Endothelial cell of umbilical vein (primary cell): ENCODE measurements around the gene ACSBG1. TPM values are rescaled to one million over a fixed set of nuclear protein-coding genes. Genes with fewer than 3 reads are reported as not detected.

Experiments used
- BruUV-seq: library from RNA; stranded (reverse); fragments of 400-500 nt; replicated peaks from 2 replicates; lab custom pipeline; 2021; lab: Mats Ljungman, UMichigan
- CTCF ChIA-PET: fragments of 300-600, 350-600 bp; sonication (Branson Sonifier 250); formaldehyde crosslinking; loops from one replicate; lab custom pipeline; 2021; ENCODE audit warnings: antibody characterized with exemption, inconsistent platforms; lab: Charles Lee
- POLR2A ChIA-PET: fragments of 300-600, 350-600 bp; sonication (Branson Sonifier 250); formaldehyde crosslinking; loops from one replicate; lab custom pipeline; 2021; ENCODE audit warnings: antibody characterized with exemption, inconsistent platforms; lab: Charles Lee
- DNase-seq: peaks from one replicate; pipeline ENCODE4 v3.0.0-alpha.2; 2011; ENCODE audit warnings: low read depth, low spot score
- FAIRE-seq: peaks from 2 replicates; lab custom pipeline; 2011; peaks lifted over from hg19 to GRCh38; lab: Jason Lieb, UNC
- H2AFZ ChIP-seq: 2 replicates; pipeline ENCODE4 v1.6.0; 2012; ENCODE audit warnings: low read depth, low read length, control low read depth, inconsistent platforms
- H3K27ac ChIP-seq: 2 replicates; pipeline ENCODE4 v1.5.1; 2011; ENCODE audit warnings: low read depth, mild to moderate bottlenecking, control low read depth, low read length, moderate library complexity; ENCODE audit not compliant: insufficient read depth
- H3K27me3 ChIP-seq, 2 experiments: 2 replicates each; pipeline versions ENCODE4 v1.6.0 to v1.6.1; 2011; ENCODE audit warnings: low read length in 2 of 2, mixed read lengths in 1 of 2; ENCODE audit not compliant: control insufficient read depth in 2 of 2, insufficient read depth in 2 of 2
- H3K36me3 ChIP-seq, 2 experiments: 2 replicates in 1 of 2; 3 replicates in 1 of 2; pipeline ENCODE4 v1.5.1; 2011; ENCODE audit warnings: low read length in 2 of 2, mild to moderate bottlenecking in 1 of 2, moderate library complexity in 1 of 2; ENCODE audit not compliant: control insufficient read depth in 2 of 2, insufficient read depth in 2 of 2; ENCODE audit errors: extremely low read depth in 1 of 2
- H3K4me1 ChIP-seq: 3 replicates; pipeline ENCODE4 v1.5.1; 2011; ENCODE audit warnings: mild to moderate bottlenecking, low read length; ENCODE audit not compliant: control insufficient read depth, insufficient read depth; ENCODE audit errors: extremely low read depth
- H3K4me2 ChIP-seq: 2 replicates; pipeline ENCODE4 v1.6.1; 2011; ENCODE audit warnings: low read length, control low read depth, mixed read lengths; ENCODE audit not compliant: insufficient read depth
- H3K4me3 ChIP-seq, 3 experiments: fragments of 200-600 bp in 1 of 3; sonication (generic), shearing (Covaris generic) in 1 of 3; replicated peaks in 1 of 3; 2 replicates each; pipeline ENCODE4 v1.5.1; 2011 to 2016; ENCODE audit warnings: control low read depth in 3 of 3, low read length in 3 of 3, mild to moderate bottlenecking in 2 of 3, inconsistent platforms in 1 of 3, low read depth in 1 of 3, moderate library complexity in 1 of 3; ENCODE audit not compliant: insufficient read depth in 1 of 3
- H3K79me2 ChIP-seq: 2 replicates; pipeline ENCODE4 v1.6.0; 2012; ENCODE audit warnings: low read length, inconsistent platforms; ENCODE audit not compliant: control insufficient read depth, insufficient read depth
- H3K9ac ChIP-seq: replicated peaks from 2 replicates; pipeline ENCODE3; 2011; ENCODE audit warnings: low read length, control low read depth; ENCODE audit not compliant: insufficient read depth; ENCODE audit errors: extremely low read depth
- H3K9me1 ChIP-seq: replicated peaks from 3 replicates; pipeline ENCODE4 v1.6.0; 2011; ENCODE audit warnings: mild to moderate bottlenecking, low read length; ENCODE audit not compliant: control insufficient read depth, insufficient read depth; ENCODE audit errors: extremely low read depth
- H3K9me3 ChIP-seq: replicated peaks from 2 replicates; pipeline ENCODE4 v1.5.1; 2012; ENCODE audit warnings: low read length, inconsistent platforms; ENCODE audit not compliant: control insufficient read depth, insufficient read depth
- H4K20me1 ChIP-seq: replicated peaks from 2 replicates; pipeline ENCODE3; 2011; ENCODE audit warnings: mild to moderate bottlenecking, low read length; ENCODE audit not compliant: control insufficient read depth, insufficient read depth; ENCODE audit errors: extremely low read depth
- CTCF ChIP-seq, 2 donors: IDR thresholded peaks; 1 replicate in 1 of 2; 2 replicates in 1 of 2; pipeline ENCODE4 v1.5.1; 2011; ENCODE audit warnings: low read length in 2 of 2, mild to moderate bottlenecking in 2 of 2, moderate library complexity in 2 of 2, control low read depth in 1 of 2, inconsistent platforms in 1 of 2, low read depth in 1 of 2; ENCODE audit not compliant: insufficient read depth in 1 of 2; ENCODE audit errors: extremely low read depth in 1 of 2
- FOS ChIP-seq: IDR thresholded peaks from 2 replicates; pipeline ENCODE4 v1.6.1; 2011; ENCODE audit warnings: mild to moderate bottlenecking, low read length, moderate library complexity, borderline replicate concordance; ENCODE audit not compliant: insufficient read depth
- GATA2 ChIP-seq: IDR thresholded peaks from 2 replicates; pipeline ENCODE4 v1.7.0; 2011; ENCODE audit warnings: low read depth, mild to moderate bottlenecking, moderate library complexity, mixed read lengths, low read length; ENCODE audit not compliant: insufficient read length, insufficient read depth
- JUN ChIP-seq: IDR thresholded peaks from 2 replicates; pipeline ENCODE4 v1.6.1; 2011; ENCODE audit warnings: borderline replicate concordance, low read depth; ENCODE audit not compliant: insufficient read length, insufficient read depth
- MYC ChIP-seq: IDR thresholded peaks from one replicate; pipeline ENCODE4 v1.6.1; 2011; ENCODE audit warnings: mild to moderate bottlenecking, low read depth, low read length
- POLR2AphosphoS5 ChIP-seq: IDR thresholded peaks from 2 replicates; pipeline ENCODE4 v1.6.1; 2012; ENCODE audit warnings: low read depth, mild to moderate bottlenecking, control low read depth, low read length, moderate library complexity; ENCODE audit not compliant: insufficient read depth
- dilution Hi-C: fragments of 300-500 bp; cut with MboI; formaldehyde crosslinking; loops from one replicate; pipeline ENCODE4 v1.15.0; 2019; ENCODE audit warnings: low sequenced_read_pairs; ENCODE audit not compliant: extremely low pct_ligation_motif_present
- intact Hi-C: fragments of 100-400 bp; cut with micrococcal nuclease; formaldehyde crosslinking; loops from one replicate; pipeline ENCODE4 v1.10.0; 2022
- polyA plus RNA-seq, 4 experiments: library from polyadenylated mRNA; depleted of rRNA in 3 of 4; stranded (reverse) in 3 of 4; unstranded in 1 of 4; fragments of >200 nt; gene quantifications; 2 replicates each; pipeline versions ENCODE4 v1.2.1 to v1.2.3, GENCODE V29; 2011 to 2012; ENCODE audit warnings: missing spikeins in 1 of 4
- total RNA-seq: library from RNA; stranded (reverse); gene quantifications from 2 replicates; pipeline ENCODE4 v1.2.3, GENCODE V29; 2021
- TF ChIP-seq, protein P1 (sequence below): IDR thresholded peaks from 2 replicates; pipeline ENCODE4 v1.6.1; 2011; ENCODE audit not compliant: insufficient read depth, insufficient read length

The ACSBG1 gene
- total and polyA plus RNA-seq, 2 donors (not counting 3 experiments of a cell fraction or from before 2014, with no cell fraction given) = not detected

DNA sequence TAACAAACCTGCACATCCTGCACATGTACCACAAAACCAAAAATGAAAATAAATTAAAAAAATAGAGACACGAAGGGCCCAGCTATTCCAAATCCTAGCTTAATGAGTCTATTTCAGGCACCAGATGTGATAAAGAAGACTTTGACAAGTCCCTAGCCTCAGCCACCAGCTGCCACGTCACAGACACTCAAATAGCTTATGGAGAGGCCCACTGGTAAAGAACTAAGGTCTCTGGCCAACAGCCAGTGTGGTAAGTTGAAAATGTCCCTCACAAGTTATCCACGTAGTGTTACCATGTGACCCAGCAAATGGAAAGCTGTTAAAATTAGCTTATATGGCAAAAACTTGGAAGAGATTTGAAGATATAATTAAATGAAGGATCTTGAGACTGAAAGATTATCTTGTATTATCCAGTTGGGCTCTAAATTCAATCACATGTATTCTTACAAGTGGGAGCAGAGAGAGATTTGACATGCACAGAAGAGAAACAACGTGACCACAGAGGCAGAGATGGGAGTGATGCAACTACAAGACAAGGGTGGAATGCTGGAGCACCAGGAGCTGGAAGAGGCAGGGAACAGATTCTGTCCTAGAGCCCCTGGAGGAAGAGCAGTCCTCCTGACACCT is 10.9 kb downstream of the ACSBG1 start:
- TF ChIP-seq POLR2AphosphoS5 (no peak), JUN (no peak), FOS (no peak), MYC (no peak), CTCF (IDR thresholded peaks at IDR 0.05; ENCODE audit: extremely low read depth in 1 of 2, insufficient read depth in 1 of 2, low read depth in 1 of 2, low read length in 2 of 2) (no peak), GATA2 (no peak)
- TF ChIP-seq, protein P1, sequence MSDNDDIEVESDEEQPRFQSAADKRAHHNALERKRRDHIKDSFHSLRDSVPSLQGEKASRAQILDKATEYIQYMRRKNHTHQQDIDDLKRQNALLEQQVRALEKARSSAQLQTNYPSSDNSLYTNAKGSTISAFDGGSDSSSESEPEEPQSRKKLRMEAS = no peak
- ChIA-PET CTCF (interaction anchor here (0.8 to 1.2 kb wide), 2 partner anchors 16 to 18 kb away, joined by 3 read pairs; no protein-coding TSS in a partner anchor), POLR2A (no interaction called here)
- no TSS peak for BruUV-seq
- FAIRE-seq (no peak), DNase-seq (no peak)
- no peaks in the 10 kb centered on the region for H3K4me1 ChIP-seq
- no peaks in the 10 kb centered on the region for H3K9me3 ChIP-seq
- H3K27me3 ChIP-seq = peaks cover 4 to 7% of the 10 kb centered on the region in 2 experiments
- H3K27ac ChIP-seq = no peak overlapping the region
- H3K9me1 ChIP-seq = no peaks in the 10 kb centered on the region
- H3K36me3 ChIP-seq = no peaks in the 10 kb centered on the region
- dilution Hi-C loops = no loop called here
- H3K4me3 ChIP-seq = no peak overlapping the region
- intact Hi-C loops = no loop called here
- no peak overlapping the region for H3K9ac ChIP-seq
- no peak overlapping the region for H3K4me2 ChIP-seq
- H2AFZ ChIP-seq = no peak overlapping the region
- no peaks in the 10 kb centered on the region for H3K79me2 ChIP-seq
- H4K20me1 ChIP-seq = no peaks in the 10 kb centered on the region
